ENCODE measurements around the gene SLC7A7.

GRCh38 chr14:22814941-22815713 lies at the start of gene SLC7A7:
- TF ChIP-seq CTCF (conservative IDR thresholded peaks at IDR 0.05) (no peak), EZH2 (IDR thresholded peaks at IDR 0.05; ENCODE audit: low read depth) (no peak)

Data from PC-9 (cell line).